GM18873 (cell line): ENCODE data around the gene JUP.
"Not testable (repeated sequence)": the region's sequence is repeated elsewhere in the genome, so short reads cannot be mapped to it uniquely, and the experiment has no call there.

Experiments
- ATAC-seq: cut with Tn5 transposase; IDR thresholded peaks from one replicate; pipeline ENCODE4 v1.9.1; 2021; ENCODE audit warnings: mild to moderate bottlenecking, moderate library complexity, moderate number of reproducible peaks; ENCODE audit not compliant: unreplicated experiment, low FRiP score

JUP gene

GRCh38 chr17:41786227-41787020, at the start of gene JUP:
Gene JUP (minus strand): TSS chr17:41786711. CDS start chr17:41771854, 14,857 bp downstream.
- ATAC-seq = no peak

GRCh38 chr17:41835800-41836549, 49.5 kb upstream of the JUP start, which contains the start of gene NT5C3B:
Gene NT5C3B (minus strand): TSS chr17:41836232. CDS start chr17:41836193, 39 bp downstream.
- no peak for ATAC-seq

GRCh38 chr17:41835214-41835799, 48.8 kb upstream of the JUP start:
- ATAC-seq = no peak

GRCh38 chr17:41829961-41830360, 43.5 kb upstream of the JUP start:
- ATAC-seq = not testable (repeated sequence)

- ATAC-seq = no peak
These were observed 38.8 kb upstream of the JUP start for GRCh38 chr17:41825175-41825845.

- ATAC-seq = no peak
These were observed 37.6 kb upstream of the JUP start for GRCh38 chr17:41824086-41824485.

GRCh38 chr17:41823580-41823979, 37.1 kb upstream of the JUP start:
- ATAC-seq = no peak

GRCh38 chr17:41823141-41823524, 36.6 kb upstream of the JUP start:
- ATAC-seq = no peak

- no peak for ATAC-seq
These were observed 36.0 kb upstream of the JUP start for GRCh38 chr17:41822216-41823140.

- ATAC-seq = no peak
These were observed 35.3 kb upstream of the JUP start for GRCh38 chr17:41821776-41822175.

- ATAC-seq = no peak
These were observed 31.5 kb upstream of the JUP start for GRCh38 chr17:41818024-41818423.

GRCh38 chr17:41816637-41817320, 30.3 kb upstream of the JUP start:
- ATAC-seq = no peak

- ATAC-seq = no peak
These were observed 27.7 kb upstream of the JUP start for GRCh38 chr17:41814195-41814594.

GRCh38 chr17:41813699-41814124, 27.2 kb upstream of the JUP start:
- no peak for ATAC-seq

GRCh38 chr17:41813152-41813680, 26.7 kb upstream of the JUP start:
- no peak for ATAC-seq

- ATAC-seq = no peak
These were observed 26.1 kb upstream of the JUP start, which contains the start of gene FKBP10 for GRCh38 chr17:41812381-41813151. Gene FKBP10 (plus strand): TSS chr17:41813004. CDS start chr17:41813035, 31 bp downstream.

GRCh38 chr17:41811549-41812380, 25.3 kb upstream of the JUP start, which contains the start of gene P3H4:
Gene P3H4 (minus strand): TSS chr17:41811949. CDS start chr17:41811915, 34 bp downstream.
- ATAC-seq = peak; percentile 55
